Mesodermal cell (in vitro differentiated cells): ENCODE data around the gene EVA1B.

ENCODE experiments used
- H3K27ac ChIP-seq: 2 replicates; pipeline ENCODE4 v1.7.0; 2013; ENCODE audit warnings: mild to moderate bottlenecking, low read depth, low read length, moderate library complexity; ENCODE audit not compliant: severe bottlenecking
- H3K36me3 ChIP-seq: 2 replicates; pipeline ENCODE4 v1.7.1; 2013; ENCODE audit warnings: mild to moderate bottlenecking, low read length, moderate library complexity; ENCODE audit not compliant: control insufficient read depth, insufficient read depth
- H3K4me1 ChIP-seq: one replicate; pipeline ENCODE4 v1.7.1; 2013; ENCODE audit warnings: mild to moderate bottlenecking, low read length; ENCODE audit not compliant: insufficient read depth, control insufficient read depth, poor library complexity, severe bottlenecking
- H3K4me3 ChIP-seq: 2 replicates; pipeline ENCODE4 v1.7.0; 2013; ENCODE audit warnings: low read length, control low read depth, mild to moderate bottlenecking; ENCODE audit not compliant: insufficient read depth, poor library complexity, severe bottlenecking; ENCODE audit errors: extremely low read depth
- H3K9me3 ChIP-seq: 2 replicates; pipeline ENCODE4 v1.7.1; 2013; ENCODE audit warnings: mild to moderate bottlenecking, low read length, moderate library complexity; ENCODE audit not compliant: control insufficient read depth
- WGBS, 2 experiments: methylation state at CpG; one replicate each; pipeline ENCODE4 v1.1.5; 2013; ENCODE audit warnings: missing lambda C conversion rate in 2 of 2; ENCODE audit not compliant: insufficient coverage in 2 of 2; 5-methylcytosine and 5-hydroxymethylcytosine counted together

EVA1B gene

DNA sequence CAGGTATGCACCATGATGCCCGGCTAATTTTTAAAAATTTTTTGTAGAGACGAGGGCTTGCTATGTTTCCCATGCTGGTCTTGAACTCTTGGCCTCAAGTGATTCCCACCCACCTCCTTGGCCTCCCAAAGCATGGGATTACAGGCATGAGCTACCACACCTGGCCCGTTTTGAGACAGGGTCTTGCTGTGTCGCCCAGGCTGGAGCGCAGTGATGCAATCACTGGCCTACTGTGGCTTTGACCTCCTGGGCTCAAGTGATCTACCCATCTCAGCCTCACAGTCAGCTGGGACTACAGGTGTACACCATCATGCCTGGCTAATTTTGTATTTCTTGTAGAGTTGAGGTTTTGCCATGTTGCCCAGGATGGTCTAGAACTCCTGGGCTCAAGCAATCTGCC, 24.8 kb downstream of the EVA1B start:
- no peaks in the 10 kb centered on the region for H3K4me1 ChIP-seq
- H3K4me3 ChIP-seq, result no peak overlapping the region
- no peak overlapping the region for H3K27ac ChIP-seq
- H3K9me3 ChIP-seq, result no peaks in the 10 kb centered on the region
- H3K36me3 ChIP-seq, result peaks cover 96% of the 10 kb centered on the region
- WGBS, 2 experiments, result 90 to 98% methylated on average over 4 to 5 of the region's 5 CpGs

DNA sequence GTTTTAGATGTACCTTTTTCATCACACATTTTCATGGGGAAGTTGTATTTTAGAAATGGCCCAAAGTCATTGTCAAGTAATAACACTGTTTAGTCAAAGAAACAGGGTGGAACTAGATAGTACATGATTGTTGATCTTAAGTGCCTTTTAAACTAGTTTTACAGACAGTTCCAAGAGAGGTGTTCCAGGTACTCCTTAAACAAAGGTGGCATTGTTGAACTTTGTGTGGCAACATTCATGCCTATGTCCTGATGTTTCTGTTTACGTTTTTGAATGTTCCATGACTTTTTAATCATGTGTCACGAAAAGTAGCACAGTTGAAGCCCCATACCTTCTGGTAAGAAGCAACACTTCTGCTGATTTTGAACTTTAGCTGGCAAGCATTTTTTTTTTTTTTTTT, 26.4 kb downstream of the EVA1B start:
- 88 to 95% methylated on average over 2 of the region's 2 CpGs for WGBS, 2 experiments
- H3K36me3 ChIP-seq, result peaks cover 95% of the 10 kb centered on the region
- no peaks in the 10 kb centered on the region for H3K4me1 ChIP-seq
- H3K9me3 ChIP-seq, result no peaks in the 10 kb centered on the region
- no peak overlapping the region for H3K27ac ChIP-seq
- H3K4me3 ChIP-seq, result no peak overlapping the region

DNA sequence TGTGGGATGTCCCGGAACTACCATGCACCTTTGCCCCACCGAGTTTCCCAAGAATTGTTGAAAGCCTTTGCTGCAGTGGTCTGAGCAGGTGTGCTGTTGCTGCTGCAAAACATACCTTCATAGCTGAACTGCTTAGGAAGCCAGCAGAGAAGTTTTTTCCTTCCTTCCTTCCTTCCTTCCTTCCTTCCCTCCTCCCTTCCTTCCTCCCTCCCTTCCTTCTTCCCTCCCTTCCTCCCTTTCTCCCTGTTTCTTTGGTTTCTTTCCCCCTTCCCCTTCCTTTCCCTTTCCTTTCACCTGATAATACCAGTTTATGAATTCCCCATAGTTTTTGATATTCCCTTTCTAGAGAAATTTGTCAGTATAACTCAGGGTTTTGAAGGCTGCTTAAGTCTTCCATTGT, 28.1 kb downstream of the EVA1B start:
- Histone ChIP-seq H3K9me3 (no peaks in the 10 kb centered on the region), H3K27ac (no peak overlapping the region), H3K4me3 (no peak overlapping the region), H3K4me1 (no peaks in the 10 kb centered on the region), H3K36me3 (peaks cover 94% of the 10 kb centered on the region)
- 76 to 100% methylated on average over 2 of the region's 2 CpGs for WGBS, 2 experiments

DNA sequence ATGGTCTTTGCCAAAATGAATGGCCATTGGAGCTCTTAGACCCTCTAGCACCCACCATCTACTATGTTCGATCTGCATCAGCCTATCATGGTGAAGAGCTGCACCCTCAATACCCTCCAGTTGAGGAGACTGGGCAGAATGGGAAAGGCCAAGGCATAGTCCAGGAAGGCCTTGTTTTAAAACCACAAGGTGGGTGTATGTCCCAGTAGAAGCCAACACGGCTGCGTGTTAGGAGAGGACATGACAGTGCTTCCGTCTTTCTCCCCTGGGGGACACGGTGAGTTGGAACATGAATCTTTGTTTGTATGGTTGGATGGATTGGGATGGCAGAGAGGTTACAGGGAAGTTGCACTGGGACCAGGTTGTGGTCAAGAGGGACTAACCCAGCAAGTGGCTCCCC, 35.9 kb downstream of the EVA1B start:
- Histone ChIP-seq H3K9me3 (no peaks in the 10 kb centered on the region), H3K36me3 (peaks cover 84% of the 10 kb centered on the region), H3K4me3 (no peak overlapping the region), H3K4me1 (no peaks in the 10 kb centered on the region), H3K27ac (no peak overlapping the region)
- WGBS, 2 experiments, result 100% methylated on average over 3 of the region's 5 CpGs

DNA sequence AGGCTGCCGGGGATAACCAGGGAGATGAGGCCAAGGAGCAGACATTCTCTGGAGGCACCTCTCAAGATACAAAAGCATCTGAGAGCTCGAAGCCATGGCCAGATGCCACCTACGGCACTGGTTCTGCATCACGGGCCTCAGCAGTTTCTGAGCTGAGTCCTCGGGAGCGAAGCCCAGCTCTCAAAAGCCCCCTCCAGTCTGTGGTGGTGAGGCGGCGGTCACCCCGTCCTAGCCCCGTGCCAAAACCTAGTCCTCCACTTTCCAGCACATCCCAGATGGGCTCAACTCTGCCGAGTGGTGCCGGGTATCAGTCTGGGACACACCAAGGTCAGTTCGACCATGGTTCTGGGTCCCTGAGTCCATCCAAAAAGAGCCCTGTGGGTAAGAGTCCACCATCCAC, 36.6 kb downstream of the EVA1B start:
- Histone ChIP-seq H3K4me3 (no peak overlapping the region), H3K36me3 (peaks cover 79% of the 10 kb centered on the region)

DNA sequence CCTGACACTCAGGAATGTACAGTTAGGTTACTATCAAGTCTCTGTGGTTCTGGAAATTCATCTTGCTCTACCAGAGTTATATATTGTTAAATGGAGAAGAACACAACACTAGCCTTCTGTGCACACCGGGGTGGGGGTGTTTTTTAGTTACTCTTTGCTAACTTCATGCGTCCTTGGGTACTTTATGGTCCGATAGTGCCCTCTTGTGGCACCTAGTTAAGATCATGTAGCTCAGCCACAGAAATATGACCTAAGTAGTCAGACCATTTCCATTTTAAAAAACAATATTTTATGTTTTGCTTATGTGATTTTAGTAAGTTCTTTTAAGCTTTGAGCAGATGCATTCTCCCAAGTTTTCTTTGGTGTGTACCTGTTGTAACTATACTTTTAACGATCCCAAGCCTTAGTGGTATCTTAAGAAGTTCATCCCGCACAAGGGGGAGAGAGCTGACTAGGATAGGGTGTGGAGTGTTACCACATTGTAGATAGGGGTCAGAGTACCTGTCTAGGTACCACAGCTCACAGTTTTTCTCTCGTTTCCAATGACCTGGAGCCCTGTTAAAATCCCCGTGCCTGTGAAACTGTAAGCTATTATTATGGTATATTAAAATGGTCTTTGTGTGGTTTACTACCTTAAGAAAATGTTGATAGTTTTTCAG, 37.9 kb downstream of the EVA1B start:
- H3K4me1 ChIP-seq, result no peaks in the 10 kb centered on the region
- H3K27ac ChIP-seq, result no peak overlapping the region
- H3K9me3 ChIP-seq, result no peaks in the 10 kb centered on the region
- peaks cover 71% of the 10 kb centered on the region for H3K36me3 ChIP-seq
- 92 to 100% methylated on average over 2 to 3 of the region's 7 CpGs for WGBS, 2 experiments
- no peak overlapping the region for H3K4me3 ChIP-seq

More for the DNA sequence above, 36.6 kb downstream of the EVA1B start:
- Histone ChIP-seq H3K27ac (no peak overlapping the region), H3K4me1 (no peaks in the 10 kb centered on the region), H3K9me3 (no peaks in the 10 kb centered on the region)
- 97 to 98% methylated on average over 13 of the region's 13 CpGs for WGBS, 2 experiments

DNA sequence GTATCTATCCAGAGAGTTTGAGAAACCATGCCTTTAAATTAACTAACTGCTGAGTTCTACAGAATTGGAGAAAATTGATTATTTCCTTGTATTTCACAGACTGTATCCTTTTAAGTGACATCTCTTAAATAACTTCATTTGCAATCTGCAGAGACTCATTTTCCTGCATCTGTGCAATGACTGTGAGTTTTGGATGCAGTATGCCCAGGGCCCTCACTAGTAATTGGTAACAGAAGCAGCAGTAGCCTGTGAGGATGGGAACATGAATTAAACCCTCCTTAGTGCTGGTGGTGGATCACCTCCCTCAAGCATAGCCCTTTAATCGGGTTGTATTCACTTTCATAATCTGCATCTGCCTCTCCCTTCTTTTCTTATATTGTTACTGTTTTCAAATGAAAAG, 38.9 kb downstream of the EVA1B start:
- Histone ChIP-seq H3K27ac (no peak overlapping the region), H3K9me3 (no peaks in the 10 kb centered on the region), H3K4me3 (no peak overlapping the region), H3K4me1 (no peaks in the 10 kb centered on the region), H3K36me3 (peaks cover 71% of the 10 kb centered on the region)
- WGBS, 2 experiments, result no CpG with 5 or more reads among the region's 1 CpG

DNA sequence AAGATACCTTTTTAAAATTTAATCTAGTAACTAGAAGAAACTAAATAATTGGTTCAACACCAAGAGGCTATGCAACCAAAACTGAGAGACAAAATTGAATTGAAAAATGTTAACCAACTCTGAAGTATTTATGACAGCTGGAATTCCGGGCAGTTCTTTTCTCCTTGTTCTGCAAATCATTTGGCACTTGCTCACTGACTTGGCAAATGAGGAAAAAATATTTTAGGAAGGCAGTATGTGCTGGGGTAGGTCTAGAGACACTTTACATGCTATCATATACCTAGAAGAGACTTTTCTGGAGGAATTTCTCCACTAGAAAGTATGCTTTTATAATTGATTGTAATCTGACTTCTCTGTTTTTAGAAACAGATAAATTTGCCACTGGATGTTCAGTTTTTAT, 39.4 kb downstream of the EVA1B start:
- 100% methylated on average over 1 of the region's 1 CpG; no CpG with 5 or more reads in 1 of the 2 experiments for WGBS, 2 experiments
- Histone ChIP-seq H3K36me3 (peaks cover 71% of the 10 kb centered on the region), H3K4me1 (no peaks in the 10 kb centered on the region), H3K9me3 (no peaks in the 10 kb centered on the region), H3K27ac (peak overlapping the region; percentile 3), H3K4me3 (no peak overlapping the region)

DNA sequence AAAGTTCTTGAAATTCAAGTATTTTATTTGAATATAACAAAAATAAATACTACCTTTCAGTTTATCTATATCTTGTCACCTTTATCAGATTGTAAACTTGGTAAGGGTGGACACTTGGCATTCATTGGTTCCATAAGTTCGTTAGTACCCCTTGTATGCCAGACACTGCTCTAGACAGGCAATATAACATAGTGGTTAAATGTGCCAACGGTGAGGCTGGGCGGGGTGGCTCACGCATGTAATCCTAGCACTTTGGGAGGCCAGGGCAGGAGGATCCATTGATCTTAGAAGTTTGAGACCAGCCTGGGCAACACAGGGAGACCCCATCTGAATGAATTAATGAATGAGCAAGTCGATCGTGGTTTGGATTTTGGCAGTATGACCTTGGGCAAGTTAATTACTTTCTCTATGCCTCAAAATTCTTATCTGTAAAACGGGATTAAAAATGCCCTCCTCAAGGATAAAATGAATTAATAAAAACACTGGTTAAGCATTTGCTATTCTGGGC, 43.6 kb downstream of the EVA1B start:
- H3K9me3 ChIP-seq, result no peaks in the 10 kb centered on the region
- H3K27ac ChIP-seq, result no peak overlapping the region
- 90 to 92% methylated on average over 4 to 5 of the region's 7 CpGs for WGBS, 2 experiments
- H3K4me1 ChIP-seq, result no peaks in the 10 kb centered on the region
- H3K36me3 ChIP-seq, result peaks cover 47% of the 10 kb centered on the region
- no peak overlapping the region for H3K4me3 ChIP-seq

DNA sequence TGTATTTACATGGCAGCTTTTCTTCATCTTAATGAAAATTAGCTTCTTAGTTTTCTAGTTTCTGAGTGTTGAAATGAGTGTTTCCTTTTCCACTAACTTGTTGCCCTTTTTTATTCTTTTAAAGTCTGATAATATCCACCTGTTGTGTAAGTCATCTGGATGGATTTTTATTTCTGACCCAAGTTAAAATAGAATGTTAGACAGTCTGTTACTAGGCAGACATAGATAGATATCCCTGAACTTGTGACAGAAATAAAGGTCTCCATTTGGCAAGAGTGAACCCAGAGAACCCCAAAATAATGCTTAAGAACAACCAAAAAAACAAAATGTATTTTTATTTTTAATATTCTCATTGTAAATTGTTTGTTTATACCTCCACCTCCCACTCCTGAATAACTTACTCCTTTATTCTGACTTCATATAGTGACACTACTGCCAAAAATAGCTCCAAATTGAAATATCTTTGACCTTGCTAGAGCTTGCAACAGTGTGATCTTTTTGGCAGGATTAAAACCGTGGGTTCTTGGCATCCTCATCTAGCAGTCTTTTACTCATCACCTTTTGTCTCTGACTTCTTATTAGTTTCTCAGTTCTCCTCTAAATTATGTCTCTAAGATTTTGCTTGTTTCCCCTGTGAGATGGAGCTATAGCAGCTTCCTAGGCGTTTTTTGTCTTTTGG, 44.2 kb downstream of the EVA1B start:
- H3K4me1 ChIP-seq, result no peaks in the 10 kb centered on the region
- H3K4me3 ChIP-seq, result no peak overlapping the region
- no peak overlapping the region for H3K27ac ChIP-seq
- H3K36me3 ChIP-seq, result peaks cover 48% of the 10 kb centered on the region
- WGBS, 2 experiments, result 83 to 100% methylated on average over 1 of the region's 2 CpGs
- H3K9me3 ChIP-seq, result no peaks in the 10 kb centered on the region

DNA sequence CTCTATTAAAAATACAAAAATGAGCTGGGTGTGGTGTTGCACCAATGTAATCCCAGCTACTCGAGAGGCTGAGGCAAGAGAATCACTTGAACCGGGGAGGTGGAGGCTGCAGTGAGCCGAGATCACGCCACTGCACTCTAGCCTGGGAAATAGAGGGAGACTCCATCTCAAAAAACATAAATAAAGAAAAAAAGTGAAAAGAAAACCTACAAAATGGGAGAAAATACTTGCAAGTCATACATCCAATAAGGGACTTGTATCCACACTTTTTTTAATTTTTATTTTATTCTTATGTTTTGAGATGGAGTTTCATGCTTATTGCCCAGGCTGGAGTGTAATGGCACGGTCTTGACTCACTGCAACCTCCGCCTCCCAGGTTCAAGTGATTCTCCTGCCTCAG, 46.8 kb downstream of the EVA1B start:
- no peak overlapping the region for H3K27ac ChIP-seq
- peaks cover 4% of the 10 kb centered on the region for H3K4me1 ChIP-seq
- H3K36me3 ChIP-seq, result peaks cover 58% of the 10 kb centered on the region
- H3K4me3 ChIP-seq, result no peak overlapping the region
- H3K9me3 ChIP-seq, result no peaks in the 10 kb centered on the region
- 100% methylated on average over 2 to 3 of the region's 6 CpGs for WGBS, 2 experiments
